ENCODE data around the gene CIPC. TPM values are rescaled to one million over a fixed set of nuclear protein-coding genes. Genes with fewer than 3 reads are reported as not detected.

Gene CIPC
- total and polyA plus RNA-seq, 9 of the 15 experiments (the other 6 are each of a cell fraction or from before 2014, with no cell fraction given) = 5.0 to 16.9 (median 10.7) TPM

- TF ChIP-seq ZBTB40 (IDR thresholded peaks at IDR 0.05) = no peak
- no peak for TF ChIP-seq ZBTB40 (CRISPR knock-in tag; IDR thresholded peaks at IDR 0.05)
- 0 out of 2 replicates have a peak, but pooled peaks have one; percentile 31 for TF ChIP-seq SMARCA5 (IDR thresholded peaks at IDR 0.05)
- no peak for TF ChIP-seq SIN3A (IDR thresholded peaks at IDR 0.05; ENCODE audit: borderline replicate concordance in 2 of 2, control insufficient read depth in 1 of 2, low read depth in 2 of 2, low read length in 2 of 2)
- TF ChIP-seq RCOR1 (IDR thresholded peaks at IDR 0.05; ENCODE audit: borderline replicate concordance in 1 of 2, low read depth in 2 of 2, low read length in 2 of 2) = 0 out of 4 replicates have a peak, but pooled peaks of 1 of the 2 experiments have one; percentile 6
- TF ChIP-seq MLLT1 (IDR thresholded peaks at IDR 0.05) = 0 out of 4 replicates have a peak, but pooled peaks of 1 of the 2 experiments have one; percentile 18
- no peak for TF ChIP-seq NELFE (IDR thresholded peaks at IDR 0.05; ENCODE audit: insufficient read depth, insufficient read length)
- TF ChIP-seq MAFK (IDR thresholded peaks at IDR 0.05; ENCODE audit: low read length) = 0 out of 2 replicates have a peak, but pooled peaks have one; percentile 46
- 0 out of 2 replicates have a peak, but pooled peaks have one; percentile 23 for TF ChIP-seq LARP7 (IDR thresholded peaks at IDR 0.05)
- peak; percentile 84 for TF ChIP-seq NFE2 (IDR thresholded peaks at IDR 0.05; ENCODE audit: low read depth)
- TF ChIP-seq MITF (IDR thresholded peaks at IDR 0.05) = no peak
- no peak for TF ChIP-seq ZBTB49 (CRISPR knock-in tag; IDR thresholded peaks at IDR 0.05; ENCODE audit: borderline replicate concordance)
- peak; percentile 39; the same call in 1 of the 2 replicates for TF ChIP-seq ARID1B (IDR thresholded peaks at IDR 0.05)
Measured at GRCh38 chr14:77158175-77158881, 60.3 kb downstream of the CIPC start (continued).
